HEK293 (cell line): ENCODE measurements around the gene PLXNA2.
A peak's percentile ranks its signal among the peaks of the same experiment; 100 is the strongest.

Experiments
- CTCF ChIA-PET: fragments of 350-600 bp; formaldehyde crosslinking; extraction: SDS; loops from one replicate; lab custom pipeline; 2021; ENCODE audit warnings: antibody characterized with exemption; lab: Yijun Ruan, JAX
- POLR2A ChIA-PET: fragments of 300-600 bp; formaldehyde crosslinking; extraction: SDS; loops from one replicate; lab custom pipeline; 2020; ENCODE audit warnings: antibody characterized with exemption, inconsistent platforms; lab: Yijun Ruan, JAX
- H3K27ac ChIP-seq: fragments of 200-500 bp; sonication (Bioruptor generic); 2 replicates; pipeline ENCODE4 v1.5.1; 2014; ENCODE audit warnings: low read depth, low read length, control low read depth, inconsistent platforms; ENCODE audit errors: extremely low read depth
- H3K36me3 ChIP-seq, 2 experiments: fragments of 200-500 bp in 1 of 2; sonication (Bioruptor generic) in 1 of 2; 1 replicate in 1 of 2; 2 replicates in 1 of 2; pipeline ENCODE4 v1.5.1; 2014 to 2017; ENCODE audit warnings: inconsistent platforms in 2 of 2, low read length in 2 of 2; ENCODE audit not compliant: control insufficient read depth in 2 of 2, insufficient read depth in 1 of 2
- H3K4me1 ChIP-seq: fragments of 200-500 bp; sonication (Bioruptor generic); 2 replicates; pipeline ENCODE4 v1.5.1; 2014; ENCODE audit warnings: mild to moderate bottlenecking, low read length, inconsistent platforms; ENCODE audit not compliant: control insufficient read depth, insufficient read depth
- H3K4me3 ChIP-seq: 2 replicates; pipeline ENCODE4 v1.5.1; 2011; ENCODE audit warnings: low read depth, mild to moderate bottlenecking, control low read depth, low read length, moderate library complexity
- H3K9me3 ChIP-seq: fragments of 200-500 bp; sonication (Bioruptor generic); 2 replicates; pipeline ENCODE4 v1.5.1; 2014; ENCODE audit warnings: low read depth, low read length, inconsistent platforms; ENCODE audit not compliant: control insufficient read depth, insufficient read depth
- GLI4 ChIP-seq: fragments of 450-650 bp; formaldehyde crosslinking; IDR thresholded peaks from 2 replicates; pipeline ENCODE4 v1.5.1; 2016; ENCODE audit warnings: missing biosample characterization, missing genetic modification characterization
- GLIS1 ChIP-seq: fragments of 450-650 bp; formaldehyde crosslinking; IDR thresholded peaks from 2 replicates; pipeline ENCODE4 v1.5.1; 2016; ENCODE audit warnings: missing biosample characterization, missing genetic modification characterization
- GLIS2 ChIP-seq: fragments of 450-650 bp; formaldehyde crosslinking; IDR thresholded peaks from 2 replicates; pipeline ENCODE4 v1.5.1; 2016; ENCODE audit warnings: missing biosample characterization, missing genetic modification characterization
- KLF10 ChIP-seq: fragments of 450-650 bp; IDR thresholded peaks from 2 replicates; pipeline ENCODE4 v1.5.1; 2018; ENCODE audit warnings: missing biosample characterization, mild to moderate bottlenecking, missing genetic modification characterization
- MYNN ChIP-seq: fragments of 450-650 bp; formaldehyde crosslinking; IDR thresholded peaks from 2 replicates; pipeline ENCODE4 v1.5.1; 2016; ENCODE audit warnings: missing biosample characterization, missing genetic modification characterization, borderline replicate concordance
- WT1 ChIP-seq: fragments of 450-650 bp; formaldehyde crosslinking; IDR thresholded peaks from 2 replicates; pipeline ENCODE4 v1.5.1; 2016; ENCODE audit warnings: missing biosample characterization, missing genetic modification characterization
- ZBTB7A ChIP-seq: fragments of 450-650 bp; formaldehyde crosslinking; IDR thresholded peaks from 2 replicates; pipeline ENCODE4 v1.5.1; 2016; ENCODE audit warnings: low read depth, missing biosample characterization, missing genetic modification characterization
- ZIC2 ChIP-seq: fragments of 450-650 bp; formaldehyde crosslinking; IDR thresholded peaks from 2 replicates; pipeline ENCODE4 v1.5.1; 2016; ENCODE audit warnings: missing biosample characterization, missing genetic modification characterization
- ZNF10 ChIP-seq: fragments of 450-650 bp; formaldehyde crosslinking; IDR thresholded peaks from 2 replicates; pipeline ENCODE4 v1.5.1; 2017; ENCODE audit warnings: missing biosample characterization, missing genetic modification characterization
- ZNF174 ChIP-seq: fragments of 450-650 bp; formaldehyde crosslinking; IDR thresholded peaks from 2 replicates; pipeline ENCODE4 v1.5.0; 2017; ENCODE audit warnings: missing biosample characterization, mild to moderate bottlenecking, missing genetic modification characterization
- ZNF341 ChIP-seq: fragments of 450-650 bp; formaldehyde crosslinking; IDR thresholded peaks from 2 replicates; pipeline ENCODE4; 2016; ENCODE audit warnings: low read depth, missing biosample characterization, missing genetic modification characterization
- ZNF423 ChIP-seq: fragments of 450-650 bp; formaldehyde crosslinking; IDR thresholded peaks from 2 replicates; pipeline ENCODE4 v1.5.1; 2016; ENCODE audit warnings: missing biosample characterization, missing genetic modification characterization
- ZNF549 ChIP-seq: fragments of 450-650 bp; IDR thresholded peaks from 2 replicates; pipeline ENCODE4 v1.5.1; 2018; ENCODE audit warnings: missing biosample characterization, missing genetic modification characterization, mild to moderate bottlenecking, inconsistent platforms, moderate library complexity
- ZNF580 ChIP-seq: fragments of 450-650 bp; formaldehyde crosslinking; IDR thresholded peaks from 2 replicates; pipeline ENCODE4 v1.5.1; 2016; ENCODE audit warnings: missing biosample characterization, missing genetic modification characterization
- ZNF76 ChIP-seq: fragments of 450-650 bp; formaldehyde crosslinking; IDR thresholded peaks from 2 replicates; pipeline ENCODE4; 2016; ENCODE audit warnings: low read depth, missing biosample characterization, missing genetic modification characterization, borderline replicate concordance
- ZNF830 ChIP-seq: fragments of 450-650 bp; IDR thresholded peaks from 2 replicates; pipeline ENCODE4 v1.5.0; 2018; ENCODE audit warnings: missing biosample characterization, missing genetic modification characterization, low read depth, mild to moderate bottlenecking, moderate library complexity
- ZSCAN23 ChIP-seq: fragments of 450-650 bp; formaldehyde crosslinking; IDR thresholded peaks from 2 replicates; pipeline ENCODE4 v1.5.1; 2016; ENCODE audit warnings: missing biosample characterization, missing genetic modification characterization
- TF ChIP-seq, protein P1 (sequence below): fragments of 450-650 bp; formaldehyde crosslinking; IDR thresholded peaks from 2 replicates; pipeline ENCODE4 v1.5.1; 2016; ENCODE audit warnings: missing biosample characterization, missing genetic modification characterization
- TF ChIP-seq, protein P2 (sequence below): fragments of 450-650 bp; formaldehyde crosslinking; IDR thresholded peaks from 2 replicates; pipeline ENCODE4 v1.5.1; 2016; ENCODE audit warnings: missing biosample characterization, missing genetic modification characterization
- TF ChIP-seq, protein P3 (sequence below): fragments of 450-650 bp; formaldehyde crosslinking; IDR thresholded peaks from 2 replicates; pipeline ENCODE4 v1.5.1; 2016; ENCODE audit warnings: missing biosample characterization, missing genetic modification characterization

The PLXNA2 gene

GRCh38 chr1:208132287-208132882 lies 111.8 kb downstream of the PLXNA2 start (continued):
- TF ChIP-seq ZSCAN23: no peak
- no peak for TF ChIP-seq ZNF580 (tag by site-specific recombination)
- TF ChIP-seq ZNF10 (tag by site-specific recombination): peak; percentile 73; the same call in 1 of the 2 replicates
- no peak for TF ChIP-seq ZNF549 (tag by site-specific recombination)
- TF ChIP-seq, protein P1, sequence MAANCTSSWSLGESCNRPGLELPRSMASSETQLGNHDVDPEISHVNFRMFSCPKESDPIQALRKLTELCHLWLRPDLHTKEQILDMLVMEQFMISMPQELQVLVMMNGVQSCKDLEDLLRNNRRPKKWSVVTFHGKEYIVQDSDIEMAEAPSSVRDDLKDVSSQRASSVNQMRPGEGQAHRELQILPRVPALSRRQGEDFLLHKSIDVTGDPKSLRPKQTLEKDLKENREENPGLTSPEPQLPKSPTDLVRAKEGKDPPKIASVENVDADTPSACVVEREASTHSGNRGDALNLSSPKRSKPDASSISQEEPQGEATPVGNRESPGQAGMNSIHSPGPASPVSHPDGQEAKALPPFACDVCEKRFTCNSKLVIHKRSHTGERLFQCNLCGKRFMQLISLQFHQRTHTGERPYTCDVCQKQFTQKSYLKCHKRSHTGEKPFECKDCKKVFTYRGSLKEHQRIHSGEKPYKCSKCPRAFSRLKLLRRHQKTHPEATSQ (tag by site-specific recombination): no peak
- TF ChIP-seq ZNF830 (tag by site-specific recombination): no peak
- TF ChIP-seq GLI4 (tag by site-specific recombination): no peak
- TF ChIP-seq, protein P2, sequence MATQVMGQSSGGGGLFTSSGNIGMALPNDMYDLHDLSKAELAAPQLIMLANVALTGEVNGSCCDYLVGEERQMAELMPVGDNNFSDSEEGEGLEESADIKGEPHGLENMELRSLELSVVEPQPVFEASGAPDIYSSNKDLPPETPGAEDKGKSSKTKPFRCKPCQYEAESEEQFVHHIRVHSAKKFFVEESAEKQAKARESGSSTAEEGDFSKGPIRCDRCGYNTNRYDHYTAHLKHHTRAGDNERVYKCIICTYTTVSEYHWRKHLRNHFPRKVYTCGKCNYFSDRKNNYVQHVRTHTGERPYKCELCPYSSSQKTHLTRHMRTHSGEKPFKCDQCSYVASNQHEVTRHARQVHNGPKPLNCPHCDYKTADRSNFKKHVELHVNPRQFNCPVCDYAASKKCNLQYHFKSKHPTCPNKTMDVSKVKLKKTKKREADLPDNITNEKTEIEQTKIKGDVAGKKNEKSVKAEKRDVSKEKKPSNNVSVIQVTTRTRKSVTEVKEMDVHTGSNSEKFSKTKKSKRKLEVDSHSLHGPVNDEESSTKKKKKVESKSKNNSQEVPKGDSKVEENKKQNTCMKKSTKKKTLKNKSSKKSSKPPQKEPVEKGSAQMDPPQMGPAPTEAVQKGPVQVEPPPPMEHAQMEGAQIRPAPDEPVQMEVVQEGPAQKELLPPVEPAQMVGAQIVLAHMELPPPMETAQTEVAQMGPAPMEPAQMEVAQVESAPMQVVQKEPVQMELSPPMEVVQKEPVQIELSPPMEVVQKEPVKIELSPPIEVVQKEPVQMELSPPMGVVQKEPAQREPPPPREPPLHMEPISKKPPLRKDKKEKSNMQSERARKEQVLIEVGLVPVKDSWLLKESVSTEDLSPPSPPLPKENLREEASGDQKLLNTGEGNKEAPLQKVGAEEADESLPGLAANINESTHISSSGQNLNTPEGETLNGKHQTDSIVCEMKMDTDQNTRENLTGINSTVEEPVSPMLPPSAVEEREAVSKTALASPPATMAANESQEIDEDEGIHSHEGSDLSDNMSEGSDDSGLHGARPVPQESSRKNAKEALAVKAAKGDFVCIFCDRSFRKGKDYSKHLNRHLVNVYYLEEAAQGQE (tag by site-specific recombination): peak; percentile 30; the same call in 1 of the 2 replicates
- 0 out of 2 replicates have a peak, but pooled peaks have one; percentile 21 for TF ChIP-seq KLF10
- no peak for TF ChIP-seq WT1 (tag by site-specific recombination)
- TF ChIP-seq ZNF423 (tag by site-specific recombination): no peak
- TF ChIP-seq ZNF341 (tag by site-specific recombination): peak; percentile 26; the same call in 1 of the 2 replicates
- no peak for TF ChIP-seq ZBTB7A (tag by site-specific recombination)
- no peak for TF ChIP-seq ZNF76
- TF ChIP-seq, protein P3, sequence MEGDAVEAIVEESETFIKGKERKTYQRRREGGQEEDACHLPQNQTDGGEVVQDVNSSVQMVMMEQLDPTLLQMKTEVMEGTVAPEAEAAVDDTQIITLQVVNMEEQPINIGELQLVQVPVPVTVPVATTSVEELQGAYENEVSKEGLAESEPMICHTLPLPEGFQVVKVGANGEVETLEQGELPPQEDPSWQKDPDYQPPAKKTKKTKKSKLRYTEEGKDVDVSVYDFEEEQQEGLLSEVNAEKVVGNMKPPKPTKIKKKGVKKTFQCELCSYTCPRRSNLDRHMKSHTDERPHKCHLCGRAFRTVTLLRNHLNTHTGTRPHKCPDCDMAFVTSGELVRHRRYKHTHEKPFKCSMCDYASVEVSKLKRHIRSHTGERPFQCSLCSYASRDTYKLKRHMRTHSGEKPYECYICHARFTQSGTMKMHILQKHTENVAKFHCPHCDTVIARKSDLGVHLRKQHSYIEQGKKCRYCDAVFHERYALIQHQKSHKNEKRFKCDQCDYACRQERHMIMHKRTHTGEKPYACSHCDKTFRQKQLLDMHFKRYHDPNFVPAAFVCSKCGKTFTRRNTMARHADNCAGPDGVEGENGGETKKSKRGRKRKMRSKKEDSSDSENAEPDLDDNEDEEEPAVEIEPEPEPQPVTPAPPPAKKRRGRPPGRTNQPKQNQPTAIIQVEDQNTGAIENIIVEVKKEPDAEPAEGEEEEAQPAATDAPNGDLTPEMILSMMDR: peak; percentile 83

- Histone ChIP-seq H3K9me3 (no peaks in the 10 kb centered on the region), H3K4me3 (no peak overlapping the region), H3K4me1 (peaks cover 14% of the 10 kb centered on the region), H3K36me3 (no peaks in the 10 kb centered on the region), H3K27ac (no peak overlapping the region; the same call in 1 of the 2 replicates)
- CTCF ChIA-PET: interaction anchor here (0.6 to 11.9 kb wide), 37 partner anchors 8 to 1452 kb away, joined by 3 to 175 read pairs (median 5); partner anchors contain the start of genes CAMK1G and PLXNA2
- POLR2A ChIA-PET: interaction anchor here (0.6 to 1.5 kb wide), 4 partner anchors 53 to 292 kb away, joined by 3 to 6 read pairs (median 4); partner anchors contain the start of gene PLXNA2
- TF ChIP-seq GLIS2 (tag by site-specific recombination): 0 out of 2 replicates have a peak, but pooled peaks have one; percentile 22
- peak; percentile 68 for TF ChIP-seq ZIC2 (tag by site-specific recombination)
- no peak for TF ChIP-seq MYNN (tag by site-specific recombination)
- TF ChIP-seq ZNF174: no peak
- peak; percentile 88 for TF ChIP-seq GLIS1
- TF ChIP-seq ZNF423 (tag by site-specific recombination): 0 out of 2 replicates have a peak, but pooled peaks have one; percentile 19
Observed at GRCh38 chr1:208131621-208132286, 112.4 kb downstream of the PLXNA2 start.
